ENCODE measurements around the gene ZNF638.

DNA sequence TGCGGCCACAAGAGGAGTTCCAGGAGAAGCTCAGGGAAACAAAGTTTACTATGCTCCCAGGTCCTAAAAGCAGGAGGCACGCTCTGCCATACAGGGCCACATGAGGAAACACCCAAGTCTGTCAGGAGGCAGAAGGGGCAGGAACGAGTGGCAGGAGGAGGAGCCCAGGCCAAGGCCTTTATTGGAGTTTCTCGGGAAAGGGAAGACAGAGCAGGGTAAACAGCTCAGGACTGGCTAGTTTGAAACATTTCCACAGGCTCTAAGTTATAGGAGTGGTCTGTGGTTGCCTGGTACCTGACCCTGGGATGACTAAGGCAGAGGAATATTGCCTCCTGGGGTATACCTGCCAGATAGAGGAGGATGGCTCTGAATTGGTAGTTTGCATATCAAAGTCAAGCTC lies 3.7 kb upstream of the ZNF638 start:
- TF ChIP-seq CTCF (IDR thresholded peaks at IDR 0.05): no peak
- no peak for TF ChIP-seq POLR2A (IDR thresholded peaks at IDR 0.05)
